Keratinocyte (primary cell): ENCODE measurements around the gene TOM1L2.

Source experiments
- EZH2 ChIP-seq: IDR thresholded peaks from one replicate; pipeline ENCODE4 v1.6.1; 2012; ENCODE audit warnings: inconsistent platforms, mild to moderate bottlenecking, low read length, moderate library complexity
- TF ChIP-seq, protein P1 (sequence below), 3 experiments: IDR thresholded peaks in 1 of 3; conservative IDR thresholded peaks in 1 of 3; optimal IDR thresholded peaks in 1 of 3; 2 replicates in 2 of 3; 3 replicates in 1 of 3; pipeline versions ENCODE3 to v1.5.1; 2011; ENCODE audit warnings: low read length in 3 of 3, mild to moderate bottlenecking in 3 of 3, moderate library complexity in 2 of 3, control low read depth in 1 of 3, inconsistent platforms in 1 of 3; ENCODE audit not compliant: insufficient read depth in 2 of 3; ENCODE audit errors: extremely low read depth in 1 of 3

DNA sequence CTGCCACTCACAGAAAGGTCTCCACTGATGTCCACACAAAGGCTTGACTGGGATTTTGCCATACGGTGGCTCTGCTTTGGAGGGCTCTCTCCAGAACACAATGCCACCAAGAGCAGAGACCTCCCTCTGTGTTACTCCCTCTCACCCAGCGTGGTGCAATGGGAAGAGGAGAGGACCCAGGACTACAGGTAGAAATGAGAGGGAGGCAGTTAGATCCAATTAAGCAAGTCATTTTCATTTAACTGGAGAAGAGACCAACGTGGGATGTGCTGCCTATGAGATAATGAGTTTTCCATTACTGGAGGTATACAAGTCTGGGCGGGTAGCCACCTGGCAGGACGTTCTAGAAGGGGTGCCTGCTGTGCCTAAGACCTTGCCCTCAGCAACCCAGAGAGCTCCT is 34.2 kb downstream of the TOM1L2 start:
- TF ChIP-seq, protein P1, sequence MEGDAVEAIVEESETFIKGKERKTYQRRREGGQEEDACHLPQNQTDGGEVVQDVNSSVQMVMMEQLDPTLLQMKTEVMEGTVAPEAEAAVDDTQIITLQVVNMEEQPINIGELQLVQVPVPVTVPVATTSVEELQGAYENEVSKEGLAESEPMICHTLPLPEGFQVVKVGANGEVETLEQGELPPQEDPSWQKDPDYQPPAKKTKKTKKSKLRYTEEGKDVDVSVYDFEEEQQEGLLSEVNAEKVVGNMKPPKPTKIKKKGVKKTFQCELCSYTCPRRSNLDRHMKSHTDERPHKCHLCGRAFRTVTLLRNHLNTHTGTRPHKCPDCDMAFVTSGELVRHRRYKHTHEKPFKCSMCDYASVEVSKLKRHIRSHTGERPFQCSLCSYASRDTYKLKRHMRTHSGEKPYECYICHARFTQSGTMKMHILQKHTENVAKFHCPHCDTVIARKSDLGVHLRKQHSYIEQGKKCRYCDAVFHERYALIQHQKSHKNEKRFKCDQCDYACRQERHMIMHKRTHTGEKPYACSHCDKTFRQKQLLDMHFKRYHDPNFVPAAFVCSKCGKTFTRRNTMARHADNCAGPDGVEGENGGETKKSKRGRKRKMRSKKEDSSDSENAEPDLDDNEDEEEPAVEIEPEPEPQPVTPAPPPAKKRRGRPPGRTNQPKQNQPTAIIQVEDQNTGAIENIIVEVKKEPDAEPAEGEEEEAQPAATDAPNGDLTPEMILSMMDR (optimal IDR thresholded peaks at IDR 0.05 in 1 of 3, IDR thresholded peaks at IDR 0.05 in 1 of 3, conservative IDR thresholded peaks at IDR 0.05 in 1 of 3; ENCODE audit: extremely low read depth in 1 of 3, insufficient read depth in 2 of 3, low read length in 3 of 3) = no peak
- no peak for TF ChIP-seq EZH2
